Glutamatergic neuron (in vitro differentiated cells): ENCODE data around the gene PTGES2. TPM values are rescaled to one million over a fixed set of nuclear protein-coding genes. Genes with fewer than 3 reads are reported as not detected.

Source experiments
- DNase-seq: peaks from one replicate; pipeline ENCODE4 v3.0.0; 2022
- H3K27ac Mint-ChIP-seq: one replicate; pipeline ENCODE4 v1.8.0; 2020; ENCODE audit warnings: mild to moderate bottlenecking, mixed read lengths, inconsistent platforms; ENCODE audit not compliant: unreplicated experiment
- H3K27me3 Mint-ChIP-seq: one replicate; pipeline ENCODE4 v1.8.0; 2020; ENCODE audit warnings: mild to moderate bottlenecking, moderate library complexity, mixed read lengths, inconsistent platforms; ENCODE audit not compliant: unreplicated experiment
- H3K36me3 Mint-ChIP-seq: one replicate; pipeline ENCODE4 v1.8.0; 2020; ENCODE audit warnings: mild to moderate bottlenecking, mixed read lengths, inconsistent platforms; ENCODE audit not compliant: unreplicated experiment
- H3K4me1 Mint-ChIP-seq: one replicate; pipeline ENCODE4 v1.8.0; 2020; ENCODE audit warnings: mild to moderate bottlenecking, low read depth, mixed read lengths, inconsistent platforms; ENCODE audit not compliant: unreplicated experiment
- H3K4me3 Mint-ChIP-seq: one replicate; pipeline ENCODE4 v1.8.0; 2020; ENCODE audit warnings: mild to moderate bottlenecking, mixed read lengths, inconsistent platforms; ENCODE audit not compliant: unreplicated experiment
- H3K9me3 Mint-ChIP-seq: one replicate; pipeline ENCODE4 v1.8.0; 2020; ENCODE audit warnings: mild to moderate bottlenecking, moderate library complexity, mixed read lengths, inconsistent platforms; ENCODE audit not compliant: unreplicated experiment
- total RNA-seq: library from RNA; stranded (reverse); fragmentation: NEBNext Ultra II Directional; extraction: Animal tissue kit (Norgen Biotek cat#: 25700); gene quantifications from one replicate; pipeline ENCODE4 v1.2.1, GENCODE V29; 2021; ENCODE audit not compliant: unreplicated experiment
- TF ChIP-seq, protein P1 (sequence below): fragments of 200-600 bp; sonication (generic); IDR thresholded peaks from one replicate; pipeline ENCODE4 v1.5.0; 2021; ENCODE audit not compliant: partially characterized antibody, unreplicated experiment

Gene PTGES2
- total RNA-seq, 1 donor from 2014 or later, result 85.1 TPM

DNA sequence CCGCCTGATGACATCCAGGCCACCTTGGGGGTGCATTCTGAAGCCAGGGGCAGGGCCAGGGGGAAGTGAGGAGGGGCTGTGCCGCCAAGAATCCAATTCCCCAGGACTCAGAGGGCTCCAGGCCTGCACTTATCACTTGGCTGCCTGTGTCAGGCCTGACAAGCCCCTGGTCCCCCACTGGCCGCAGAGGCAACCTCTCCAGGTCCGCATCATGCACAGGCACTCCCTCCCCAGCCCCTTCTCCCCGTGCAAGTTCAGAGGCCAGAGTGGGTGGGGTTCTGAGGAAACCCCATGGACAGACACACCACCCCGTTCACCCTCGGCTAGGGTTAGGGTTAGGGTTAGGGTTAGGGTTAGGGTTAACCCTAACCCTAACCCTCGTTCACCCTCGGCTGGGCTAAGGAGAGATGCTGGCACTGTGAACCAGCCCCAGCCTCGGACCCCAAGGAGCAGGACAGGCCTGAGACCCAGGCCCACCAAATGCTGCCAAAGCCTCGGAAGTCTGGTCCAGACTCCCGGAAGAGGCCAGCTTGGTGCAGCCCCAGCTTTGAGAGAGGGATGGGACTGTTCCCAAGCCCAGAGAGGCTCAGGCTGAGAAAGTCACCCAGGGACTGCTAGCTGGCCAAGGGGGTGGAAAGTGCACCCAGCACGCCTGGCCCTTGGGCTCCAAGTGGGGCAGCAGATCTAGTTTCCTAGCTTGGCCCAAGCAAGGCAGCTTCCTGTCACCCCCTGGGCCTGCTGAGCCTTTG, 26.6 kb upstream of the PTGES2 start:
- H3K9me3 Mint-ChIP-seq, result peaks cover 5% of the 10 kb centered on the region
- H3K36me3 Mint-ChIP-seq, result no peaks in the 10 kb centered on the region
- DNase-seq, result no peak
- peaks cover 3% of the 10 kb centered on the region for H3K27me3 Mint-ChIP-seq
- no peak overlapping the region for H3K27ac Mint-ChIP-seq
- H3K4me3 Mint-ChIP-seq, result no peak overlapping the region
- peaks cover 3% of the 10 kb centered on the region for H3K4me1 Mint-ChIP-seq
- TF ChIP-seq, protein P1, sequence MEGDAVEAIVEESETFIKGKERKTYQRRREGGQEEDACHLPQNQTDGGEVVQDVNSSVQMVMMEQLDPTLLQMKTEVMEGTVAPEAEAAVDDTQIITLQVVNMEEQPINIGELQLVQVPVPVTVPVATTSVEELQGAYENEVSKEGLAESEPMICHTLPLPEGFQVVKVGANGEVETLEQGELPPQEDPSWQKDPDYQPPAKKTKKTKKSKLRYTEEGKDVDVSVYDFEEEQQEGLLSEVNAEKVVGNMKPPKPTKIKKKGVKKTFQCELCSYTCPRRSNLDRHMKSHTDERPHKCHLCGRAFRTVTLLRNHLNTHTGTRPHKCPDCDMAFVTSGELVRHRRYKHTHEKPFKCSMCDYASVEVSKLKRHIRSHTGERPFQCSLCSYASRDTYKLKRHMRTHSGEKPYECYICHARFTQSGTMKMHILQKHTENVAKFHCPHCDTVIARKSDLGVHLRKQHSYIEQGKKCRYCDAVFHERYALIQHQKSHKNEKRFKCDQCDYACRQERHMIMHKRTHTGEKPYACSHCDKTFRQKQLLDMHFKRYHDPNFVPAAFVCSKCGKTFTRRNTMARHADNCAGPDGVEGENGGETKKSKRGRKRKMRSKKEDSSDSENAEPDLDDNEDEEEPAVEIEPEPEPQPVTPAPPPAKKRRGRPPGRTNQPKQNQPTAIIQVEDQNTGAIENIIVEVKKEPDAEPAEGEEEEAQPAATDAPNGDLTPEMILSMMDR, result no peak

DNA sequence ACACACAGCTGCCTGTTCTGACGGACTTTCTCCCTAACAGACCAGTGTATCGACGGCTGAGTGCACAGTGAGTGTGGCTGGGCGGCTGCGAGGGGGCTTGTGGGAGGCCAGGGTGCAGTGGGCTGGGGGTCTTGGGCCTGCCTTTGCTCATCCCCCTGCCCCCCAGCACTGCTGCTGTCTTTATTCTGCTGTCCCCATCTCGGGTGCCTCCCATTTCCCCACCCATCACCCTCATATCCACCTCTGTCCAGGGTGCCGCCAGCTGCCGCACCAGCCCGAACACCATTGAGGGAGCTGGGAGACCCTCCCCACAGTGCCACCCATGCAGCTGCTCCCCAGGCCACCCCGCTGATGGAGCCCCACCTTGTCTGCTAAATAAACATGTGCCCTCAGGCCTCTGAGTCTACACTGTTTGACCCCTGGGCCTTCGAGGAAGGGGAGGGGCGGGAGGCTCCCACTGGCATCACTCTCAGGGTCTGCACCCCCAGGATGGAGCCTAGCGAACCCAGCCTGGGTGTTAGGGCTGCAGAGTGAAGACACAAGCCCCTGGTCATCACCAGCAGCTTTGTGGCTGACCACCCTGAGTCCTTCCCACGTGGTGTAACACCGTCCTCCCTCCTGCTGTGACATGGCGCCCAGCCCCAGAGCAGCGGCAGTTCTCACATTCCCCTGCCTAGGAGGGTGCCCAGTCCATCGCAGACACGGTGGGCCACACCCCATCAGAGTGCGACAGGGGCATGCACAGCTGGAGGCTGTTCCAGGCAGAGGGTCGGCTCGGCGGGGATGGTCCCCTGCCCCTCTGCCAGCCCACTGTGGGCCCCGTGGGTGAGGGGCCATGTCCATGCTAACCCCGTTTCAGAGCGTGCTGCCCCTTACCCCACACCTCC, 25.8 kb upstream of the PTGES2 start:
- peaks cover 5% of the 10 kb centered on the region for H3K9me3 Mint-ChIP-seq
- no peak overlapping the region for H3K27ac Mint-ChIP-seq
- H3K4me1 Mint-ChIP-seq, result peaks cover 3% of the 10 kb centered on the region
- H3K27me3 Mint-ChIP-seq, result peaks cover 3% of the 10 kb centered on the region
- H3K36me3 Mint-ChIP-seq, result no peaks in the 10 kb centered on the region
- no peak overlapping the region for H3K4me3 Mint-ChIP-seq
- TF ChIP-seq, protein P1, result no peak
- no peak for DNase-seq

DNA sequence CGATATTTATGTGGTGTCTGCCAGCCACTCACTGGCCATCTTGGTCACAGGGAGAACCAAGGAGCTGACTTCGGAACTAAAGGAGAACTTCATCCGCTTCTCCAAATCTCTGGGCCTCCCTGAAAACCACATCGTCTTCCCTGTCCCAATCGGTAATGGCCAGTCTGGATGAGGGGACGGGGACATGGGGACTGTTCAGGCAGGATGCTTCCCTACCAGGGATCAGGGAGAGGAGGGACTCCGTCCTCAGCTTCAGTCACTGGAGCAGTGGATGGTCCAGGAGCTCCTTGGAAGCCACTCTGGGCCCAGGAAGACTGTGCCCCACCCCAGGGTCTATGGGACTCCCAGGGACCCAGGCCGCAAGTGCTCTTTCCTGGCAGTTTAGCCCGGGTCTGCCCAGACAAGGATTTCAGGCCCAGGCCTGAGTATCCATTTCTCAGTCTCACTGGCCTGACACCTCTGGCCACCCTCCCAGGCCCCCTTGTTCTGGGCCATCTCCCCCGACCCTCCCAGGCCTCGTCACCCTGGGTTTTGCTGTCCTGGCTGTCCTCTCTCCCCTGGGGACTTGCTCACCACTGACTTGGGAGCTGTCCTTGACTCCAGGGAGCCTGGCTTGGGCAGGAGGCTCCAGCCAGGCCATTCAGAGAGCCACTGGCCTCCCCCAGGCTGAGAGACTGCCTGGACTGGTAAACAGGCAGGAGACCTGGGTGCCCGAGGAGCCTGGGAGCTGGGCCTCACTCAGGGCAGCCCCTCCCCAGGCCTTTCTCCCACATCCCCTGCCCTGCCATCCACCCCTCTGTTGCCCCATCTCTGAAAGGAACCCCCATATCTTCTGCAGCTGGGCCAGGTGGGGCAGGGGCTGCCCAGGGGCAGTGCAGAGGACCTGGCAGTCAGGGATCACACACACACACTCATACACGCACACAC, 24.9 kb upstream of the PTGES2 start:
- Mint-ChIP-seq H3K27ac (no peak overlapping the region), H3K4me3 (no peak overlapping the region), H3K36me3 (no peaks in the 10 kb centered on the region), H3K9me3 (peaks cover 5% of the 10 kb centered on the region), H3K27me3 (peaks cover 4% of the 10 kb centered on the region), H3K4me1 (peaks cover 3% of the 10 kb centered on the region)
- TF ChIP-seq, protein P1, result no peak
- DNase-seq, result no peak

DNA sequence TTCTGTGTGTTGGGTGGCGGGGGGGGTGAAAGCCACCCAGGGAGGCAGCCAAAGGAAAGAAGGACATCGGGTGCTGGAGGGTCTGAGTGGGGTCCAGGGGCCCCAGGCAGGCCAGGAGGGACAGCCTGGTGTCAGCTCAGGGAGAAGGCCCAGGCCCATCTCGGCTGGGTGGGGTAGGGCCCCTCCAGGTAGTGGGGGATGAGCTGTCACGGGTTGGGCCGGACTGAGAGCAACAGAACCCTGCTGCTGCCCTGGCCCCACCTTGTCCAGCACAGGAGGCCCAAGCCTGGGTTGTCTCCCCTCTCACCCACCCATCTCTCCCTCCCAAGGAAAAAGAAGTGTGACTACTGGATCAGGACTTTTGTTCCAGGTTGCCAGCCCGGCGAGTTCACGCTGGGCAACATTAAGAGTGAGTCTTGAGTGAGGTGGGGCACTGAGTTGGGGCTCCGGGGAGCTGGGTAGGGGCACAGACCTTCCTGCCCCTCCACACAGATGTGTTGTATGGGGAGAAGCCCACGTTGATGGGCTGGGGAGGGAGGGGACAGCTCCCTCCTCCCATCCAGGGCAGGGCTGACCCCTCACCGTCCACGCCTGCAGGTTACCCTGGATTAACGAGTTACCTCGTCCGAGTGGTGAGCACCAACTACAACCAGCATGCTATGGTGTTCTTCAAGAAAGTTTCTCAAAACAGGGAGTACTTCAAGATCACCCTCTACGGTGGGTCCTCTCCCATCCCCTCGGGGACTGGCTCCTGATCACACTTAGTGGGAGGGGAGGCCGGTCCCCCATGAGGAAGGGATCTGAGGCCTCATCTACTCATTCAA, 24.0 kb upstream of the PTGES2 start:
- no peak overlapping the region for H3K27ac Mint-ChIP-seq
- no peak for DNase-seq
- H3K27me3 Mint-ChIP-seq, result peaks cover 6% of the 10 kb centered on the region
- no peak overlapping the region for H3K4me3 Mint-ChIP-seq
- TF ChIP-seq, protein P1, result no peak
- peaks cover 8% of the 10 kb centered on the region for H3K9me3 Mint-ChIP-seq
- peaks cover 3% of the 10 kb centered on the region for H3K4me1 Mint-ChIP-seq
- H3K36me3 Mint-ChIP-seq, result no peaks in the 10 kb centered on the region
